Activated naive CD4-positive, alpha-beta T cell treated with Interleukin-2 at 50 U/mL for 16 hours (primary cell): ENCODE measurements around the gene ETV1.

ENCODE experiments used
- DNase-seq: peaks from one replicate; pipeline ENCODE4 v3.0.0-alpha.2; 2020

Gene ETV1

DNA sequence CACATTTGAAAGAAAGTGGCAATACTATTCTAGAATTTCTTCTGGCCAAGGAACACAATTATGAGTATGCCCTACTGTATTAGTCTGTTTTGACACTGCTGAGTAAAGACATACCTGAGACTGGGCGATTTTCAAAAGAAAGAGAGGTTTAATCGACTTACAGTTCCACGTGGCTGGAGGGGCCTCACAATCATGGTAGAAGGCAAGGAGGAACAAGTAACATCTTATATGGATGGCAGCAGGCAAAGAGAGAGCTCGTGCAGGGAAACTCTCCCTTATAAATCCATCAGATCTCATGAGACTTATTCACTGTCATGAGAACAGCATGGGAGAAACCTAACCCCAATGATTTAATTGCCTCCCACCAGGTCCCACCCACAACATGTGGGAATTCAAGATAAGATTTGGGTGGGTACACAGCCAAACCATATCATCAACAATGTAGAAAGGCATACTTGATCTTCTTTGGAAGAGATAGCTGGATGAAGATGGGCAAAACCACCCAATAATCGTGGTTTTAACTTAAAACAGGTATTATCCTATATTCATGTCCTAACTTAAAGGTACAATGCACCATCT lies 113.9 kb downstream of the ETV1 start:
- no peak for DNase-seq

DNA sequence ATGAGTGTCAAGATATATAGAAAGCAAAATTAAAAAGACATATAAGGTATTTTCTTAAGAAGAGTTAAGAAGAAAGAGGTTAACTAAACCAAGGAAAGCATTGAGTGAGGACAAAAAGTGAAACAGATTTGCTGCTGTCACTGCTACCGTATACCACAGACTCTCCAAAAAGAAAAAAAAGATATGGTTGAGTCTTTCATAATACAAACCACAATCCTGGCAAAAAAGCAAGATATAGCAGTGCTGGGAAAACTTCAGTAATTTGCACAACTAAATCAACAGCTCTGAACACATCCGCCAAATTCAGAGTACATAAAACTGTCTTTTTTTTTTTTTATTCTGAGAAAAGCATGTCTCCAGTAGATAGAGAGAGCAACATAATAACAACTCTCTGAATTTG lies 114.7 kb downstream of the ETV1 start:
- DNase-seq, result no peak

DNA sequence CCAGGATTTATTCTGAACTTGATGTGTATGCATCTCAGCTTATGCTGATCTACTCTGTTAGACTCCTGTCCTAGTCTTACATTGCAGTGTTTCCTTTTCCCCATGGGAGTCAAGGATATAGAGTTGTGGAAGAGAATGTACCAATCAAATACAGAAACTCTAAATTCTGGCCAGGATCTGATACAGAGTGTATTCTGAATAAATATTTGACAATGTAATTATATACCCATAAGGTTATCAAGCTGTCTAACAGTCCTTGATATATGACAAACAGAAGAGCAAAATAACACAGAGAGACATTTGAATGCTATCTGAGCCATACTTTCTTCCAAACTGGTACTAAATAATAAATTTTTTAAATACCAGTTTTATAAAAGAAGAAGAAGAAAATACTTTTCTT lies 116.8 kb downstream of the ETV1 start:
- DNase-seq, result no peak

DNA sequence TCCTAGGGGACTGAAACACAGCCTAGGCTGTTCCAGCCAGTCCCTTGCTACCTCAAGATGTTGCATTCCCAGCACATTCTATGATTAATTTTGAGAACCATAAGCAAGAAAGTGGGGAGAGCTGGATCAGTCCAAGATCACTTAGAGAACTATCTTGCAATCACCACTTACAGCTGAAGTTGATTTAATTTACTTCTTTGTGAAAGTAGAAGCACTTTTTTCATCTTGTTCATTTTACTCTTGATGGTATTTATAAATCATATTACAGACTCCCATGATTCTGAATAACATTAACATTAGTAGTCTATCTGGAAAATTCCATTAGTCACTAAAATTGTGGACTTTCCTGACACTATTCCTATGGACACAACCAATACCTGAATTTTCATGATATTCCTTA lies 118.5 kb downstream of the ETV1 start:
- DNase-seq, result no peak

GRCh38 chr7:13860734-13861133 lies 128.7 kb downstream of the ETV1 start:
- DNase-seq, result no peak

- DNase-seq, result no peak
Measured at GRCh38 chr7:13856012-13856411, 133.5 kb downstream of the ETV1 start.

- DNase-seq, result no peak
Measured at GRCh38 chr7:13852281-13852968, 137.0 kb downstream of the ETV1 start.

- no peak for DNase-seq
Measured at GRCh38 chr7:13851736-13852135, 137.7 kb downstream of the ETV1 start.

DNA sequence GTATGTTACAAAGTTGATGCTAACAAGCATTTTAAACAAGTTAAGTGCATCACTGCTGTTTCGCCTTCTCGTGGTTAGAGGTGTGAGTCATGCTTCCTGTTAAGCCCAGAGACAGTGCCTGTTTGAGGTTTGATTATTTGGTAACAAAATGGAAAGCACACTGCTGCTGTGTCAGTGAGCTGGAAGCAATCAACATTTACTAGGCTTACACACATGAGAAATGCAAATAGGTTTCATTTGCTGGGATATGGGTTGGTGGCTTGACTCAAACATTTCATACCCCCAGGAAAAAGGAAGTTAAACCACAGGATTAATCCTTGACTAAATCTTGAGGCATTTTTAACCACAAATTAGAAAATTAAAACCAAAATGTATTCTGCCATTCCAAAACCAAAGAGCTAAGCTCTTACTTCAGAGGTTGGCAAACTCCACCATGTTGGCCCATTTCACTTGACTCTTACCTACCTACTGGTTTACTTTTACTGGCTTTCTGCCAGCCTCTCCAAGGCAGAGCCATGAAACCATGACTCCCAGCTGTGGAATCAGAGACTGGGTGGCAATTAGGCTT lies 139.2 kb downstream of the ETV1 start:
- DNase-seq, result peak; percentile 64

- DNase-seq, result no peak
Measured at GRCh38 chr7:13849163-13849892, 140.1 kb downstream of the ETV1 start.

- no peak for DNase-seq
Measured at GRCh38 chr7:13848681-13849131, 140.8 kb downstream of the ETV1 start.

- DNase-seq, result no peak
Measured at GRCh38 chr7:13846386-13846785, 143.1 kb downstream of the ETV1 start.

- no peak for DNase-seq
Measured at GRCh38 chr7:13845601-13846000, 143.9 kb downstream of the ETV1 start.

GRCh38 chr7:13844954-13845353 lies 144.5 kb downstream of the ETV1 start:
- DNase-seq, result no peak

DNA sequence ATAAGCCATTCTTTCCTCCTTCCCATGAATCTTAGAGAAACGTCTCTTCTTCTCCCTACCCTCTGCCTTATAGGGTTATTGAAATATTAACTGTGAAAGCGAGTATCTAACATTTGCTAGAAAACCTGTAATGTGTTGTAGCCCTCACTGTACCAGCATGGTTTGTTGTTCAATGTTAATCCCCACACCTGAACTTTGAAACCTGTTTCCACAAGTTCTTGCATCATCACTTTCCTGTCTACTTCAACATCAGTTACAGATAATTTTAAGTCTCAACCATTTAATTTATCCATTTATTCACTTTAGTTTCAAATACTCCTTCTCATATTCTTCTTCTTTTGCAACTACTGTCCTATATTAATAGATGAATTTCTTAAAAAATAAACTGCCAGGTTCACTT lies 148.2 kb downstream of the ETV1 start:
- no peak for DNase-seq
